ENCODE results near the gene SLAIN1.

DNA sequence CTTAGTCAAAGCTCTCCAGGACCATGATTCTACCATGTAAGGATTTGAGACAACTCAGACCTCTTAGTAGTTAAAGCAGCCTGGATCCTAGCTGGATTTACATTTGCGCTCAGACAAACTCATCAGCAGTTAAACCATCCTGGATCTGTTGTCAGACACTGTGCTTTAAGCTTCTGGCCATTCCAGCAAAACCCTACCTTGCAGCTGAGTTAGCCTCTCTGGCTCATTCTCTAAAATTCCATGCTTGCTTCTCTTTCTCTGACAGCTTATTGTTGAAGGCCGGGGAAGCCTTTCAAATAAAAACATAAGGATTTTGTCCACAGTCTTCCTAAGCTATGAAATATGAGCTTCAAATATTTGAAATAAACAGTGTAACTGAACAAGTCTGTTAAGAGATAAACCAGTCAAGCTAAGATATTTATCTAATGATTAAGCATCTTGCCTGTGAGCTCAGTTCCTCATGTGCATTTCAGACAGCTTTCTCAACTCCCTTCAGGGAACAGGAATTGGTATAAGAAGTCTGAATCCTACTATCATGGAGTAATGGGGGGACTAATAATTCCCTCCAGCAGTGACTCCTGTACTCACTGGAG is 89.3 kb downstream of the SLAIN1 start:
- TF ChIP-seq, protein P1, sequence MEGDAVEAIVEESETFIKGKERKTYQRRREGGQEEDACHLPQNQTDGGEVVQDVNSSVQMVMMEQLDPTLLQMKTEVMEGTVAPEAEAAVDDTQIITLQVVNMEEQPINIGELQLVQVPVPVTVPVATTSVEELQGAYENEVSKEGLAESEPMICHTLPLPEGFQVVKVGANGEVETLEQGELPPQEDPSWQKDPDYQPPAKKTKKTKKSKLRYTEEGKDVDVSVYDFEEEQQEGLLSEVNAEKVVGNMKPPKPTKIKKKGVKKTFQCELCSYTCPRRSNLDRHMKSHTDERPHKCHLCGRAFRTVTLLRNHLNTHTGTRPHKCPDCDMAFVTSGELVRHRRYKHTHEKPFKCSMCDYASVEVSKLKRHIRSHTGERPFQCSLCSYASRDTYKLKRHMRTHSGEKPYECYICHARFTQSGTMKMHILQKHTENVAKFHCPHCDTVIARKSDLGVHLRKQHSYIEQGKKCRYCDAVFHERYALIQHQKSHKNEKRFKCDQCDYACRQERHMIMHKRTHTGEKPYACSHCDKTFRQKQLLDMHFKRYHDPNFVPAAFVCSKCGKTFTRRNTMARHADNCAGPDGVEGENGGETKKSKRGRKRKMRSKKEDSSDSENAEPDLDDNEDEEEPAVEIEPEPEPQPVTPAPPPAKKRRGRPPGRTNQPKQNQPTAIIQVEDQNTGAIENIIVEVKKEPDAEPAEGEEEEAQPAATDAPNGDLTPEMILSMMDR (IDR thresholded peaks at IDR 0.05; ENCODE audit: low read depth, low read length), result no peak
- no peak for TF ChIP-seq POLR2A (IDR thresholded peaks at IDR 0.05; ENCODE audit: extremely low read depth, insufficient read length)

Measured in NB4 (cell line).